B cell (primary cell): Measurements from ENCODE around the gene CALML4. TPM values are rescaled to one million over a fixed set of nuclear protein-coding genes. Genes with fewer than 3 reads are reported as not detected.

Source experiments
- ATAC-seq: fragments of 200-7000 bp; cut with Tn5 transposase; one replicate; pipeline ENCODE4 v1.10.0; 2021; ENCODE audit warnings: low read depth, mild to moderate bottlenecking, moderate number of reproducible peaks, moderate library complexity
- CTCF ChIA-PET: fragments of 350-600 bp; sonication (Branson Sonifier 250); formaldehyde crosslinking; loops from one replicate; lab custom pipeline; 2021; ENCODE audit warnings: antibody characterized with exemption, inconsistent platforms; lab: Charles Lee
- POLR2A ChIA-PET: fragments of 350-600 bp; sonication (Branson Sonifier 250); formaldehyde crosslinking; loops from one replicate; lab custom pipeline; 2021; ENCODE audit warnings: antibody characterized with exemption; lab: Charles Lee
- DNase-seq: peaks from one replicate; pipeline ENCODE4 v3.0.0; 2013
- H2AFZ ChIP-seq: 2 replicates; pipeline ENCODE4 v1.6.1; 2012; ENCODE audit warnings: mild to moderate bottlenecking, low read depth, low read length; ENCODE audit not compliant: insufficient read depth, poor library complexity, severe bottlenecking
- H3K27ac ChIP-seq, 2 donors: 1 replicate in 1 of 2; 2 replicates in 1 of 2; pipeline ENCODE4 v1.5.1; 2012 to 2013; ENCODE audit warnings: low read length in 2 of 2, mild to moderate bottlenecking in 2 of 2, moderate library complexity in 1 of 2
- H3K27me3 ChIP-seq, 4 experiments: fragments of 200-600 bp in 1 of 4; sonication (generic) in 1 of 4; replicated peaks in 1 of 4; 1 replicate in 2 of 4; 2 replicates in 2 of 4; pipeline versions ENCODE4 v1.6.1 to v1.7.0; 2013 to 2016; ENCODE audit warnings: low read length in 3 of 4, mild to moderate bottlenecking in 2 of 4, mixed read lengths in 1 of 4, moderate library complexity in 1 of 4; ENCODE audit not compliant: insufficient read depth in 4 of 4, control insufficient read depth in 3 of 4; ENCODE audit errors: control extremely low read depth in 1 of 4
- H3K36me3 ChIP-seq, 2 experiments: replicated peaks in 1 of 2; 1 replicate in 1 of 2; 2 replicates in 1 of 2; pipeline versions ENCODE4 v1.6.1 to v1.7.1; 2013; ENCODE audit warnings: low read length in 1 of 2; ENCODE audit not compliant: insufficient read depth in 2 of 2, control insufficient read depth in 1 of 2; ENCODE audit errors: control extremely low read depth in 1 of 2, extremely low read depth in 1 of 2
- H3K4me1 ChIP-seq, 2 donors: fragments of 200-600 bp in 1 of 2; sonication (generic) in 1 of 2; 1 replicate in 1 of 2; 2 replicates in 1 of 2; pipeline versions ENCODE4 v1.5.1 to v1.6.1; 2013 to 2017; ENCODE audit warnings: low read length in 2 of 2; ENCODE audit not compliant: control insufficient read depth in 2 of 2, insufficient read depth in 2 of 2
- H3K4me2 ChIP-seq: replicated peaks from 2 replicates; pipeline ENCODE3; 2012; ENCODE audit warnings: mild to moderate bottlenecking, low read depth, low read length; ENCODE audit not compliant: poor library complexity, severe bottlenecking
- H3K4me3 ChIP-seq, 5 experiments: fragments of 200-600 bp in 1 of 5; sonication (generic) in 1 of 5; 1 replicate in 3 of 5; 2 replicates in 2 of 5; pipeline versions ENCODE4 v1.5.1 to v1.7.0; 2011 to 2016; ENCODE audit warnings: low read length in 4 of 5, mild to moderate bottlenecking in 4 of 5, low read depth in 2 of 5, control low read depth in 1 of 5, moderate library complexity in 1 of 5; ENCODE audit not compliant: insufficient read depth in 1 of 5; ENCODE audit errors: control extremely low read depth in 1 of 5, extremely low read depth in 1 of 5
- H3K79me2 ChIP-seq: fragments of 200-600 bp; sonication (generic); one replicate; pipeline ENCODE4 v1.6.0; 2016; ENCODE audit warnings: low read length; ENCODE audit not compliant: control insufficient read depth, insufficient read depth
- H3K9ac ChIP-seq: fragments of 200-600 bp; sonication (generic); 2 replicates; pipeline ENCODE4 v1.6.1; 2017; ENCODE audit warnings: mild to moderate bottlenecking, low read length, moderate library complexity
- H3K9me3 ChIP-seq, 3 donors: one replicate each; pipeline versions ENCODE4 v1.6.1 to v1.7.1; 2013; ENCODE audit warnings: low read length in 2 of 3; ENCODE audit not compliant: control insufficient read depth in 2 of 3, insufficient read depth in 1 of 3; ENCODE audit errors: control extremely low read depth in 1 of 3
- H4K20me1 ChIP-seq: 2 replicates; pipeline ENCODE4 v1.6.0; 2012; ENCODE audit warnings: mild to moderate bottlenecking, low read length; ENCODE audit not compliant: insufficient read depth, control insufficient read depth, poor library complexity, severe bottlenecking
- H3K27ac Mint-ChIP-seq: one replicate; pipeline ENCODE4 v1.8.0; 2021; ENCODE audit warnings: mixed read lengths
- H3K27me3 Mint-ChIP-seq: one replicate; pipeline ENCODE4 v1.8.0; 2021; ENCODE audit warnings: mixed read lengths
- H3K4me1 Mint-ChIP-seq: one replicate; pipeline ENCODE4 v1.8.0; 2021; ENCODE audit warnings: mixed read lengths
- H3K4me3 Mint-ChIP-seq: one replicate; pipeline ENCODE4 v1.8.0; 2021; ENCODE audit warnings: mixed read lengths
- H3K9me3 Mint-ChIP-seq: one replicate; pipeline ENCODE4 v1.8.0; 2022; ENCODE audit warnings: mixed read lengths; ENCODE audit not compliant: insufficient read depth
- CTCF ChIP-seq: fragments of 200-600 bp; IDR thresholded peaks from one replicate; pipeline ENCODE4 v1.8.0; 2022; ENCODE audit warnings: antibody characterized with exemption, mild to moderate bottlenecking
- EZH2 ChIP-seq: IDR thresholded peaks from 2 replicates; pipeline ENCODE4 v1.6.1; 2012; ENCODE audit warnings: borderline replicate concordance, low read depth, mild to moderate bottlenecking, moderate library complexity, low read length; ENCODE audit not compliant: insufficient read depth, poor library complexity, severe bottlenecking
- WGBS: methylation state at CpG from one replicate; pipeline ENCODE4 v1.1.5; 2013; ENCODE audit warnings: missing lambda C conversion rate; ENCODE audit not compliant: insufficient coverage; 5-methylcytosine and 5-hydroxymethylcytosine counted together
- intact Hi-C: fragments of 100-400 bp; cut with micrococcal nuclease; formaldehyde crosslinking; loops from one replicate; pipeline ENCODE4 v1.10.0; 2022
- polyA plus RNA-seq: library from polyadenylated mRNA; depleted of rRNA; stranded (reverse); fragments of >200 nt; gene quantifications from 2 replicates; pipeline ENCODE4 v1.2.3, GENCODE V29; 2012
- total RNA-seq, 2 donors: library from RNA; stranded (reverse); fragments of 120-200 nt in 1 of 2; gene quantifications; 1 replicate in 1 of 2; 2 replicates in 1 of 2; pipeline versions ENCODE4 v1.2.3 to v1.2.4, GENCODE V29; 2013 to 2022

The CALML4 gene
- total and polyA plus RNA-seq, 2 donors (not counting 1 experiment from before 2014, with no cell fraction given): 2.4 to 4.2 TPM

GRCh38 chr15:68143785-68144184 lies 61.3 kb downstream of the CALML4 start:
- no peak for ATAC-seq
- Mint-ChIP-seq H3K27ac (no peak overlapping the region), H3K9me3 (no peaks in the 10 kb centered on the region), H3K4me3 (no peak overlapping the region), H3K27me3 (no peaks in the 10 kb centered on the region), H3K4me1 (peaks cover 3% of the 10 kb centered on the region)
- TF ChIP-seq EZH2: no peak
- no peak for TF ChIP-seq CTCF
- no CpG with 5 or more reads among the region's 1 CpG for WGBS
- Histone ChIP-seq H2AFZ (no peak overlapping the region), H3K36me3 (peaks cover 12 to 45% of the 10 kb centered on the region in 2 experiments), H3K9me3 (no peaks in the 10 kb centered on the region), H4K20me1 (peaks cover 41% of the 10 kb centered on the region), H3K4me2 (no peak overlapping the region), H3K27me3 (no peaks in the 10 kb centered on the region), H3K79me2 (peaks cover 13% of the 10 kb centered on the region), H3K4me1 (no peaks in the 10 kb centered on the region), H3K9ac (no peak overlapping the region), H3K4me3 (no peak overlapping the region), H3K27ac (no peak overlapping the region)
- CTCF ChIA-PET: no interaction called here
- intact Hi-C loops: no loop called here
- no peak for DNase-seq
- POLR2A ChIA-PET: no interaction called here

- TF ChIP-seq EZH2: no peak
- TF ChIP-seq CTCF: no peak
- Histone ChIP-seq H3K9me3 (no peaks in the 10 kb centered on the region), H4K20me1 (peaks cover 41% of the 10 kb centered on the region), H3K4me2 (no peak overlapping the region), H2AFZ (no peak overlapping the region), H3K4me1 (no peaks in the 10 kb centered on the region), H3K9ac (no peak overlapping the region), H3K4me3 (no peak overlapping the region), H3K36me3 (peaks cover 11 to 43% of the 10 kb centered on the region in 2 experiments), H3K79me2 (peaks cover 16% of the 10 kb centered on the region), H3K27me3 (no peaks in the 10 kb centered on the region), H3K27ac (no peak overlapping the region)
- Mint-ChIP-seq H3K9me3 (no peaks in the 10 kb centered on the region), H3K4me3 (no peak overlapping the region), H3K4me1 (peaks cover 5% of the 10 kb centered on the region), H3K27me3 (no peaks in the 10 kb centered on the region), H3K27ac (no peak overlapping the region)
- CTCF ChIA-PET: no interaction called here
- ATAC-seq (no peak), DNase-seq (no peak)
- no CpG with 5 or more reads among the region's 2 CpGs for WGBS
- intact Hi-C loops: no loop called here
- POLR2A ChIA-PET: no interaction called here
Observed at GRCh38 chr15:68143129-68143528, 62.0 kb downstream of the CALML4 start.

Other genes with a start within 250 kb of the CALML4 start
- gene PIAS1, start 151.0 kb downstream of the CALML4 start, total RNA-seq: 87.3 and 97.5 TPM in 2 replicates
- gene PIAS1, start 151.0 kb downstream of the CALML4 start, polyA plus RNA-seq: 28.8 and 30.4 TPM in 2 replicates
- gene CLN6, start 24.4 kb upstream of the CALML4 start, total RNA-seq: 22.8 and 31.5 TPM in 2 replicates
- 16.0 and 22.8 TPM in 2 replicates for gene CLN6, start 24.4 kb upstream of the CALML4 start, polyA plus RNA-seq
- 52.4 and 54.4 TPM in 2 replicates for gene FEM1B, start 72.4 kb upstream of the CALML4 start, total RNA-seq
- 11.2 and 13.8 TPM in 2 replicates for gene FEM1B, start 72.4 kb upstream of the CALML4 start, polyA plus RNA-seq
- gene ITGA11, start 226.8 kb upstream of the CALML4 start, total RNA-seq: not detected in 2 replicates
- gene ITGA11, start 226.8 kb upstream of the CALML4 start, polyA plus RNA-seq: not detected in 2 replicates